Measurements from ENCODE around the gene ARHGAP23. TPM values are rescaled to one million over a fixed set of nuclear protein-coding genes. Genes with fewer than 3 reads are reported as not detected.

ARHGAP23 gene
- total RNA-seq, 1 experiment from 2014 or later: 19.0 TPM

DNA sequence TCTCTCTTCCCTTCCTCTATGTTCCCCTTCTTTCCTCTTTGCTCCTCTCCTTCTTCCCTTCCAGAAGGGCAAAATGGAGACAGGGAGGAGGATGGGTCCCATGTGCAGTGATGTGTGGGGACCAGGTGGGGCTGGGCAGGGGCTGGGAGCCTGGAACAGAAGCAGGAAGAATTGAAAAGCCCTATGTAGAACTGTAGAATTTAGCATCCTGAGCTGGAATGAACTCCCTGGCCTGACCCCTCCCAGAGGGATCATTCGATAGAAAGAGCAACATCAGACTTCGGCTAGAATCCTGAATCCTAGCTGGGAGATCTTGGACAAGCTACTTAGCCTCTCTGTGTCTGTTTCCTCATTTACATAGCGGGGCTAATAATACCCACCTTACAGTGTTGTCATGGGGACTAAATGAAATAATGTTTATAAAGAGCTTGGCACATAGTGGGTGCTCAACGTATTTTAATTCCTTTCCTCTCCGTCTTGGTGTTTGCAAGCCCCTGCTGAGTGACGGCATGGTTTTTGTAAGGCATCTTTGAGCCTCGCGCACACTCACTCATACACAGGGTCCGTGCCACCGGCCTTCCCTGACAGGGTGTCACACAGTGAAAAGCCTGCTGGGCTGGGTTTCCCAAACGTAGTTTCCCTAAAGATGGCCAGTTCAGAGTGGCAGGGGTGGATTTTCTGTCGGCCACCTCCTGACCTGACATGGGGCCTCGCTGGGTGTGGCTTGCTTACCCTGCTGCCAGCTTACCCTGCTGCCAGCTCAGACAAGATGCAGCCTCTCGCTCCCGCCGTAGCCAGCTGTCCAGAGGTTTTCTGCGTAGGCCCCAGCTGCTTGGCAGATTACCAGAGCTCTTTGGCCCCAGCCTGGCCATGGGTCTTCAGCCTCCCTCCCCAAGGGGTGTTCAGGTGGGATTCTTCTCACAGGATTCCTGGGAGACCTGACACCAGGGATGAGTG lies 6.1 kb upstream of the ARHGAP23 start:
- ChIA-PET CTCF (interaction anchor here (1.2 kb wide), 1 partner anchor 73 kb away, joined by 3 read pairs; no protein-coding TSS in a partner anchor), POLR2A (ENCODE audit: low non-redundant PET) (no interaction called here)
- no peak for DNase-seq (ENCODE audit: low spot score)
- TF ChIP-seq EZH2 (IDR thresholded peaks at IDR 0.05; ENCODE audit: borderline replicate concordance, low read depth, low read length, poor library complexity, severe bottlenecking): no peak
- intact Hi-C loops (cut with micrococcal nuclease; ENCODE audit: unreplicated experiment): loop anchor here (5.0 kb wide), 1 partner anchor 65 kb away; no protein-coding TSS in a partner anchor
- H3K27ac ChIP-seq (ENCODE audit: low read depth, low read length, poor library complexity, severe bottlenecking): no peak overlapping the region
- no peaks in the 10 kb centered on the region for H3K9me3 ChIP-seq (ENCODE audit: low read depth, low read length, poor library complexity, severe bottlenecking)
- no peaks in the 10 kb centered on the region for H3K27me3 ChIP-seq (replicated peaks; ENCODE audit: insufficient read depth, low read depth, low read length, poor library complexity)
- no peak overlapping the region for H3K4me3 ChIP-seq (ENCODE audit: low read depth, low read length, poor library complexity, severe bottlenecking)
- H3K4me1 ChIP-seq (ENCODE audit: insufficient read depth, low read length, poor library complexity, severe bottlenecking): no peaks in the 10 kb centered on the region
- BruUV-seq (replicated peaks): no TSS peak
- H3K36me3 ChIP-seq (ENCODE audit: insufficient read depth, low read length, poor library complexity, severe bottlenecking): no peaks in the 10 kb centered on the region

DNA sequence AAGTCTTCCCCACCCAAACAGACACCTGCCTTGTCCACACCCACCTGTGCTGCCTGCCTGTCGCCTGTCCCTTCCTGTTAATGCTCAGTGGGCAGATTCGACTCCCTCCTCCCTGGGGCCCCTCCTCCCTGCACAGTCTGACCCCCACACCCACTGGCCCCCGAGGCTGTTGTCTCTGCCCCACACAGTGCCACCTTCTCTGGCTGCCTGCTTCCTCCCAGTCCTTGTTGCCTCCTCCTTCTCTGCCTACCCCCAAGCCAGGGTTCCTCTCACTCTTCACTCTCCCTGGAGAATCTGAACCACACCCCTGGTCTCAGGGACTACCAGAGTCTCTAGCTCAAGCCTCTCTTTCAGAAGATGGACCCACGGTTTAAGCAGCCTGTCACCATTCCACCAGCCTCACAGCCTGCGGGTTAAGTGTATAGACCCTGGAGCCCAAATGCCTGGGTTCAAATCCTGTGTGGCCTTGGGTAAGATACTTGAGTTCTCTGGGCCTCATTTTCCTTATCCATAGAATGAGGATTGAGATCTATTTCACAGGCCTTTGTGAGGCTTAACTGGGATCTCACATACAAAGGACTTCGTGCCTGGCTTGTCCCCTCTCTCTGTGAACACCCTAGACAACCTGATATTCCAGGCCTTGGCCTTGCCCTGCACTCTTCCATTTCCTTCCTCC lies 3.8 kb upstream of the ARHGAP23 start:
- Histone ChIP-seq H3K36me3 (ENCODE audit: insufficient read depth, low read length, poor library complexity, severe bottlenecking) (no peaks in the 10 kb centered on the region), H3K9me3 (ENCODE audit: low read depth, low read length, poor library complexity, severe bottlenecking) (no peaks in the 10 kb centered on the region), H3K27me3 (replicated peaks; ENCODE audit: insufficient read depth, low read depth, low read length, poor library complexity) (no peaks in the 10 kb centered on the region), H3K4me1 (ENCODE audit: insufficient read depth, low read length, poor library complexity, severe bottlenecking) (no peaks in the 10 kb centered on the region), H3K4me3 (ENCODE audit: low read depth, low read length, poor library complexity, severe bottlenecking) (no peak overlapping the region), H3K27ac (ENCODE audit: low read depth, low read length, poor library complexity, severe bottlenecking) (no peak overlapping the region)
- ChIA-PET POLR2A (ENCODE audit: low non-redundant PET) (no interaction called here), CTCF (interaction anchor here (0.6 kb wide), 3 partner anchors 20 to 113 kb away, joined by 3 to 6 read pairs (median 4); no protein-coding TSS in a partner anchor)
- no peak for TF ChIP-seq EZH2 (IDR thresholded peaks at IDR 0.05; ENCODE audit: borderline replicate concordance, low read depth, low read length, poor library complexity, severe bottlenecking)
- TF ChIP-seq, protein P1, sequence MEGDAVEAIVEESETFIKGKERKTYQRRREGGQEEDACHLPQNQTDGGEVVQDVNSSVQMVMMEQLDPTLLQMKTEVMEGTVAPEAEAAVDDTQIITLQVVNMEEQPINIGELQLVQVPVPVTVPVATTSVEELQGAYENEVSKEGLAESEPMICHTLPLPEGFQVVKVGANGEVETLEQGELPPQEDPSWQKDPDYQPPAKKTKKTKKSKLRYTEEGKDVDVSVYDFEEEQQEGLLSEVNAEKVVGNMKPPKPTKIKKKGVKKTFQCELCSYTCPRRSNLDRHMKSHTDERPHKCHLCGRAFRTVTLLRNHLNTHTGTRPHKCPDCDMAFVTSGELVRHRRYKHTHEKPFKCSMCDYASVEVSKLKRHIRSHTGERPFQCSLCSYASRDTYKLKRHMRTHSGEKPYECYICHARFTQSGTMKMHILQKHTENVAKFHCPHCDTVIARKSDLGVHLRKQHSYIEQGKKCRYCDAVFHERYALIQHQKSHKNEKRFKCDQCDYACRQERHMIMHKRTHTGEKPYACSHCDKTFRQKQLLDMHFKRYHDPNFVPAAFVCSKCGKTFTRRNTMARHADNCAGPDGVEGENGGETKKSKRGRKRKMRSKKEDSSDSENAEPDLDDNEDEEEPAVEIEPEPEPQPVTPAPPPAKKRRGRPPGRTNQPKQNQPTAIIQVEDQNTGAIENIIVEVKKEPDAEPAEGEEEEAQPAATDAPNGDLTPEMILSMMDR (conservative IDR thresholded peaks at IDR 0.05; ENCODE audit: low read depth, low read length): no peak
- intact Hi-C loops (cut with micrococcal nuclease; ENCODE audit: unreplicated experiment): loop anchor here (5.0 kb wide), 1 partner anchor 63 kb away; no protein-coding TSS in a partner anchor
- no TSS peak for BruUV-seq (replicated peaks)
- DNase-seq (ENCODE audit: low spot score): no peak

DNA sequence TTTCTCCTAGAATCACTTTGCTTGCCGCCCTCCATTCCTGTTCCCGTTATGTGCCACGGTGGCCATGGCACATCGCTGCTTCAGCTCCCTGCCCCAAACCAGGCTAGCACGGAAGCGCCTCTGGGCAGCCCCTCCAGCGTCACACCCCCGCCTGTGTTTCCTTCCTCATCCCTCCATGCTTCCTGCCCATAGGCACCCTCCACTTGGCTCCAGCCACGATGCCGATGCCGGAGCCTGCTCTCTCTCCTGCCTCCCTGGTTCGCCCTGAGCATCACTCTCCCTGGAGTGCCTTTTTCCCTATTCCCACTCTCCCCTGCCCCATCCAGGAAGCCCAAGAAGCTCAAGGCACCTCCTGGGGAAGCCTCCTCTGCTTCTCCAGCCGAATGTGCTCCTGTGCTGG lies 3.2 kb upstream of the ARHGAP23 start:
- Histone ChIP-seq H3K27me3 (replicated peaks; ENCODE audit: insufficient read depth, low read depth, low read length, poor library complexity) (no peaks in the 10 kb centered on the region), H3K27ac (ENCODE audit: low read depth, low read length, poor library complexity, severe bottlenecking) (no peak overlapping the region), H3K4me3 (ENCODE audit: low read depth, low read length, poor library complexity, severe bottlenecking) (no peak overlapping the region), H3K36me3 (ENCODE audit: insufficient read depth, low read length, poor library complexity, severe bottlenecking) (no peaks in the 10 kb centered on the region), H3K4me1 (ENCODE audit: insufficient read depth, low read length, poor library complexity, severe bottlenecking) (no peaks in the 10 kb centered on the region), H3K9me3 (ENCODE audit: low read depth, low read length, poor library complexity, severe bottlenecking) (no peaks in the 10 kb centered on the region)
- BruUV-seq (replicated peaks): no TSS peak
- ChIA-PET CTCF (no interaction called here), POLR2A (ENCODE audit: low non-redundant PET) (no interaction called here)
- TF ChIP-seq, protein P1 (conservative IDR thresholded peaks at IDR 0.05; ENCODE audit: low read depth, low read length): no peak
- no peak for TF ChIP-seq EZH2 (IDR thresholded peaks at IDR 0.05; ENCODE audit: borderline replicate concordance, low read depth, low read length, poor library complexity, severe bottlenecking)
- no peak for DNase-seq (ENCODE audit: low spot score)
- intact Hi-C loops (cut with micrococcal nuclease; ENCODE audit: unreplicated experiment): no loop called here

Measured in A673 (cell line).